ENCODE measurements around the gene OTOP2.

DNA sequence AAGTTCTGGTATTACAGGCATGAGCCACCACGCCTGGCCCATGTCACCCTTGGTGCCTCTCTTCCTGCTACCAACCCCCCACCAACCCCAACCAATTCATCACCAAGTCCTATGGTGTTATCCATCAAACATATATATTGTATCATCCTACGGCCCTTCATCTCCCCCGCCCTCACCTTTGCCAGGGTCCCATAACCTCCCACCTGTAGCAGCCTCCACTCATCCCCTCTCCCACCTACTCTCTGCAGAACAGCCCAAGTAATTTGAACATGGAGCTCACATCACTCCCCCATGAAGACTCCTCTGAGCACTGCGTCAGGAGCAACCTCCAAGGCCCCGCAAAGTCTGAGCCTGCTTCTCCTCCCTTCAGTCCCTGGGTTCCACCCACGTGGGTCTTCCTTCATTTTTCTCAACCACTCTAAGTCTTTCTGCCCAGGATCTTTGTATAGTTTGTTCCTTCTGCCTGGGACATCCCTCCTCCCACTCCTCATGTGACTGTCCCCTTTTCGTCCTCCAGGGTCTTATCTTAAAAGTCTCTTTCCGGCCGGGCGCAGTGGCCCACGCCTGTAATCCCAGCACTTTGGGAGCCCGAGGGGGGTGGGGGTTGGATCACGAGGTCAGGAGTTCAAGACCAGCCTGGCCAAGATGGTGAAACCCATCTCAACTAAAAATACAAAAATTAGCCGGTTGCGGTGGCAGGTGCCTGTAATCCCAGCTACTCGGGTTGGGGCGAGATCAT is 55.5 kb downstream of the OTOP2 start:
- TF ChIP-seq CTCF (IDR thresholded peaks at IDR 0.05) (no peak), TP53 (CRISPR knock-in tag; IDR thresholded peaks at IDR 0.05) (no peak), ZNF281 (CRISPR knock-in tag; IDR thresholded peaks at IDR 0.05) (no peak), STAT6 (CRISPR knock-in tag; conservative IDR thresholded peaks at IDR 0.05; ENCODE audit: low read depth) (no peak)
- TF ChIP-seq, protein P1, sequence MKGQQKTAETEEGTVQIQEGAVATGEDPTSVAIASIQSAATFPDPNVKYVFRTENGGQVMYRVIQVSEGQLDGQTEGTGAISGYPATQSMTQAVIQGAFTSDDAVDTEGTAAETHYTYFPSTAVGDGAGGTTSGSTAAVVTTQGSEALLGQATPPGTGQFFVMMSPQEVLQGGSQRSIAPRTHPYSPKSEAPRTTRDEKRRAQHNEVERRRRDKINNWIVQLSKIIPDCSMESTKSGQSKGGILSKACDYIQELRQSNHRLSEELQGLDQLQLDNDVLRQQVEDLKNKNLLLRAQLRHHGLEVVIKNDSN (CRISPR knock-in tag; IDR thresholded peaks at IDR 0.05), result no peak
